ENCODE results near the gene CTNNA2.

GRCh38 chr2:80153768-80154167 lies 640.9 kb downstream of the CTNNA2 start:
- TF ChIP-seq FOXA1 (IDR thresholded peaks at IDR 0.05; ENCODE audit: borderline replicate concordance) (no peak), POLR2A (conservative IDR thresholded peaks at IDR 0.05) (no peak), NCOA1 (IDR thresholded peaks at IDR 0.05; ENCODE audit: low read depth) (no peak), MAX (CRISPR knock-in tag; IDR thresholded peaks at IDR 0.05) (no peak), SAP30 (IDR thresholded peaks at IDR 0.05; ENCODE audit: borderline replicate concordance, insufficient read depth, low read depth, low read length, poor library complexity, severe bottlenecking) (no peak), MEF2D (tag; conservative IDR thresholded peaks at IDR 0.05; ENCODE audit: low read depth) (no peak), CTCF (IDR thresholded peaks at IDR 0.05 in 2 of 3, conservative IDR thresholded peaks at IDR 0.05 in 1 of 3; ENCODE audit: insufficient read depth in 2 of 3, low read depth in 1 of 3, low read length in 3 of 3) (no peak), GMEB1 (CRISPR knock-in tag; IDR thresholded peaks at IDR 0.05) (no peak), MITF (IDR thresholded peaks at IDR 0.05) (no peak)

Data from K562 (cell line).